HTERT RPE-1 (cell line): ENCODE results near the gene RPS6KA1.
"Not testable (repeated sequence)": the region's sequence is repeated elsewhere in the genome, so short reads cannot be mapped to it uniquely, and the experiment has no call there.

Experiments used
- in situ Hi-C: fragments of 300-500 bp; cut with MboI; formaldehyde crosslinking; loops from 4 replicates; pipeline ENCODE4 v1.14.3; 2020; ENCODE audit warnings: low sequenced_read_pairs

RPS6KA1 gene

DNA sequence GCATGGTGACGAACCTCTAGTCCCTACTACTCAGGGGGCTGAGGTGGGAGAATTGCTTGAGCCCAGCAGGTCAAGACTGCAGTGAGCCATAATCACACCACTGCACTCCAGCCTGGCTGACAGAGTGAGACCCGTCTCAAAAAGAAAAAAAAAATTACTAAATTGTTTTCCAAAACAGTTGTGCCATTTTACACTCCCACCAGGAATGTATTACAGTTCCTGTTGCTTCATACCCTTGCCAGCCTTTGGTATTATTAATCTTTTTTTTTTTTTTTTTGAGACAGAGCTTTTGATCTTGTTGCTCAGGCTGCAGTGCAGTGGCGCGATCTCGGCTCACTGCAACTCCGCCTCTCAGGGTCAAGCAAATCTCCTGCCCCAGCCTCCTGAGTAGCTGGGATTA lies 55.9 kb downstream of the RPS6KA1 start:
- in situ Hi-C loops: no loop called here

DNA sequence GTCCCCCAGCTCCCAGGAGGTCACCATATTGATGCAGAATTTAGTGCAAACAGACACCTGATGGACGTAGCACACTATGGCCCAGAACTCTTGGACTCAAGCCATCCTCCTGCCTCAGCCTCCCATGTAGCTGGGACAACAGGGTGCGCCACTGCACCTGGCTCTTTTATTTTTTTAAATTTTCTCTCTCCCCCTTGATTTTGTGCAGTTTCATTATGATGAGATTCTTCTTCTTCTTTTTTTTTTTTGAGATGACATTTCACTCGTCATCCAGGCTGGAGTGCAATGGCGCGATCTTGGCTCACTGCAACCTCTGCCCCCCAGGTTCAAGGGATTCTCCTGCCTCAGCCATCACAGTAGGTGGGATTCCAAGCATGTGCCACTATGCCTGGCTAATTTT lies 63.8 kb downstream of the RPS6KA1 start:
- in situ Hi-C loops: no loop called here

DNA sequence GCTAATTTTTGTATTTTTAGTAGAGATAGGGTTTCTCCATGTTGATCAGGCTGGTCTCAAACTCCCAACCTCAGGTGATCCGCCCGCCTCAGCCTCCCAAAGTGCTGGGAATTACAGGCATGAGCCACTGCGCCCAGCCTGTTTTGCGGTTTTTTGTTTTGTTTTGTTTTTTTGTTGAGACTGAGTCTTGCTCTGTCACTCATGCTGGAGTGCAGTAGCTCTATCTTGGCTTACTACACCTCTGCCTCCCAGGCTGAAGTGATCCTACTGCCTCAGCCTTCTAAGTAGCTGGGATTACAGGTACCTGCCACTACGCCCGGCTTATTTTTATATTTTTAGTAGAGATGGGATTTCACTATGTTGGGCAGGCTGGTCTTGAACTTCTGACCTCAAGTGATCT lies 65.0 kb downstream of the RPS6KA1 start:
- in situ Hi-C loops: not testable (repeated sequence)

DNA sequence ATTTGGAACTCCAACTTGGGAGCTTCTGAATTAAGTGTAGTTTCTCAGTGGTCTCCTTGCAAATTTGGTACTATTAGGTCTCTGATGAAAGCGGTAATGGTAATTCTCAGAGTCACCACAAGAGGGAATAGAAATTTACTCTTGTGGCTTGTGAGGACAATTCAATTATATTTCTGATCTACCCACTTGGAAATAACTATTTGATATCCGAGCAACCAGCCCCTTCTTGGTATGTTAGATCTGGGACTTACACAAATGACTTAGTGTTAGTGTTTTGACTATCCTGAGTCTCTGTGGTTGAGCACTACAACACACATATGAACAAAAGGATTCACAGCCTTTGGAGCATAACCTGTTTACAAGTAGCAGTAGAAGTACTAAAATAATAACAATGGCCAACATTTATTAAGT lies 68.1 kb downstream of the RPS6KA1 start:
- in situ Hi-C loops: no loop called here

DNA sequence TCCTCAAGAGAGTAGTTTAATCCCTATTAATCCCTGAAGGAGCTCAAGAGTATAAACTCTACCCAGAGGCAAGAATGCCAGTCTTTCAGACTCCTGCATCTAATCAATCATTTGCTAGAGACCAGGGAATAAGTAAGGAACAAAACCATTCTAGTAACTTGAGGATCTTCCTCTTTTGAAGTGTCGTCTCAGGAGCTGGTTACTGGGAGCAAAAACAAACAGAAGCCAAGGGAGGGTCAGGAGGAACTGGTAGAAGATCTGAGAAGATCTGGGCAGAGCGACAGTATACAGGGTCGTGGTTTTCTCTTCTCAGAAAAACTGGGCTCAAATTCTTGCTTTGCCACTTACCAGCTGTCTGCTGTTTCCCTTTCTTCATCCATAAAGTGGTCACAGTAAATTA lies 69.3 kb downstream of the RPS6KA1 start:
- in situ Hi-C loops: no loop called here

DNA sequence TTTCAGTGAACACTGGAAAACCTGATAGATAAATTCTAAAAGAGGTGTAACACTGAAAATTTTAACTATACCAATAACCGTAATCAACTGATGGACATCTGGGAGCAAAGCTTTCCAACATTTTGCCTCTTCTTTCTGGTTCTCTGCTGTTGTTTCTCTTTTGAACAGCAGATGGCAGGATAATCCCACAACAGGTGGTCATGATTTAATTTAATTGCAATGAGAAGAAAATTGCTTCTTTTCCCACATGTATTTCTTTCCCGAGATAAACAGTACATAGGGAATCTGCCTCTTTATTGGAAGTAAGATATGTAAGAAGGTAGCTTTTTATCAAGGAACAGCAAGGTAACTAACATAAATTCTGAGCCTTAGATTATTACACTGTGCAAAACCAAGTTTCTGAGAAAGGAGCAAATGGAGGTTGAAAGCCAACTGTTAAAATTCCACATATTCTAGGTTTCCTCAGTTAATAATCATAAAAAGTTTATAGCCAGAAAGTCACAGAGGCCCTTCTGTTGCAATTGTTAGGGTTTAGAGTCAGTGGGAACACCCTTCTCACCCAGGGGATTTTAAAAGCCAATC lies 72.9 kb downstream of the RPS6KA1 start:
- in situ Hi-C loops: no loop called here

DNA sequence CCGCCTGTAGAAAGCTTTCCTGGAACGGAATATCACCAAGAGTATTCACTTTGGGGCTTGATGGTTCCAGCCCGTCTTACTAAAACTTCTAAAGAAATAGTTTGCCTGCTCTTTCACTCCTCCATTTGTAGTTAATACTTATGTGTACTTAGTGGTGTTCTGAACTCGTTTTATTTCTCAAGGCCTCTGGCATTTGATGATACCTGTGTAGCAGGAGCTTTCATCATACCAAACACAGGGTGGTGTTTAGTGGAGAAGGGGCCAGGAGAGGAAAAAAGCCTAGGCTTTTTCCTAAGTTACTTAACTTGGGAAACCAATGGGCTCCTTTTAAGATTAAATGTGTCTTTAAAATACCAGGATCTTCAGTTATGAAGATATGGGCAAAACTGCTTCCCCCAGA lies 74.3 kb downstream of the RPS6KA1 start:
- in situ Hi-C loops: no loop called here

DNA sequence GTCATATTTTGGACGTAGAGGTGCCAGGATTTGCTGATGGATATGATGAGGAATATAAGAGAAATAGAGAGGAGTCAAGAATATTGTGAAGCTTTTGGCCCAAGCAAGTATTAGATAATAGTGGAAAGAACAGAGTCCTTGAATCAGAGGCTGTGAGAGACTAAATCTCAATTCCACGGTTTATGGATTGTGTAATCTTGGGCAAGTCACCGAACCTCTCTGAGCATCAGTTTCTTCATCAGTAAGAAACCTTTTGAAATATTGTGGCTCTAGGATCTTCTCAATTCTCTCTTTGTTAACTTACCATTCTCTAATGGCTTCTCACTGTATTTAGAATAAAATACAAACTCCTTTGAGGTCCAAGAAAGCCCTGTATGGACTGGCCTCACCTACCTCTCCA lies 77.6 kb downstream of the RPS6KA1 start:
- in situ Hi-C loops: no loop called here

DNA sequence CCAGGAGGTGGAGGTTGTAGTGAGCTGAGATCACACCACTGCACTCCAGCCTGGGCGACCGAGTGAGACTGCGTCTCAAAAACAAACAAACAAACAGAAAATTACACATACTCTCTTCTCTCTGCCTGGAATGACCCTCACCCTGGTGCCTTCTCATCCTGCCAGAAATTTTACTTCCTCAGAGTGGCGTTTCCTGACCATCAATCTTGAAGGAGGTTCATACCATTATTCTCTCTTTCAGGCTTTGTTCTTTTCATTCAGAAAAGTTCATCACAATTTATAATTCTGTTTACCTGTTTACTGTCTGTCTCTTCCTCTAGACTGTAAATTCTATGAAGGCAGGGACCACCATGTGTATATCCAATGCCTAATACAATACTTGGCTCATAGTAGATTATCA lies 79.3 kb downstream of the RPS6KA1 start:
- in situ Hi-C loops: no loop called here

DNA sequence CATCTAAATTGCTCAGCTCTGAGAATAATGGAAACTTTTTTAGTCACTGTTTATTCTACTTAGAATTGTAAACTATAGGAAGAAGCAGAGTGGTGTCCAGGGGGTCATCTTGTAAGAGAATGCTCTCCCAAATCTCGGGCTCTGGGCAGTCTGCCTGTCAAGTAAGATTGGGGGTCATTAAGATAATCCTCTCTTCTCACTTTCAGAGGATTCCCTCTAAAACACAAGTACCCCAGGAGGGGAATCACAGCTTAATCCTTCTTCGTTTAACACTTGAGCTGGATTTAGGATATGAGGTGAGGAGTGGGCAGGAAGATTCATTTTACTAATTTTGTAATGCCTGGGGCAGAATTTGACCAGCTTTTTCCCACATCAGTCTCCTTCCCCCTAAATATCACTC lies 81.2 kb downstream of the RPS6KA1 start:
- in situ Hi-C loops: no loop called here

DNA sequence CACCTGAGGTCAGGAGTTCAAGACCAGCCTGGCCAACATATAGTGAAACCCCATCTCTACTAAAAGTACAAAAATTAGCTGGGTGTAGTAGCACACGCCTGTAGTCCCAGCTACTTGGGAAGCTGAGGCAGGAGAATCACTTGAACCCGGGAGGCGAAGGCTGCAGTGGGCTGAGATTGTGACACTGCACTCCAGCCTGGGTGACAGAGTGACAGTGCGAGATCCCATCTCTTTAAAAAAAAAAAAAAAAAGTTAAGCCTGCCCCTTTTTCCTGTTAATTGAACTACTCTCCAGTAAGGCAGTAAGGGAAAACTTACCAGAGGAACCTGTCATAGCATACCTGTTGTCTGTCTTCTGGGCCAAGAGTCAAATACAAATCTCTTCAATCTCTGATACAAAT lies 83.1 kb downstream of the RPS6KA1 start:
- in situ Hi-C loops: not testable (repeated sequence)

DNA sequence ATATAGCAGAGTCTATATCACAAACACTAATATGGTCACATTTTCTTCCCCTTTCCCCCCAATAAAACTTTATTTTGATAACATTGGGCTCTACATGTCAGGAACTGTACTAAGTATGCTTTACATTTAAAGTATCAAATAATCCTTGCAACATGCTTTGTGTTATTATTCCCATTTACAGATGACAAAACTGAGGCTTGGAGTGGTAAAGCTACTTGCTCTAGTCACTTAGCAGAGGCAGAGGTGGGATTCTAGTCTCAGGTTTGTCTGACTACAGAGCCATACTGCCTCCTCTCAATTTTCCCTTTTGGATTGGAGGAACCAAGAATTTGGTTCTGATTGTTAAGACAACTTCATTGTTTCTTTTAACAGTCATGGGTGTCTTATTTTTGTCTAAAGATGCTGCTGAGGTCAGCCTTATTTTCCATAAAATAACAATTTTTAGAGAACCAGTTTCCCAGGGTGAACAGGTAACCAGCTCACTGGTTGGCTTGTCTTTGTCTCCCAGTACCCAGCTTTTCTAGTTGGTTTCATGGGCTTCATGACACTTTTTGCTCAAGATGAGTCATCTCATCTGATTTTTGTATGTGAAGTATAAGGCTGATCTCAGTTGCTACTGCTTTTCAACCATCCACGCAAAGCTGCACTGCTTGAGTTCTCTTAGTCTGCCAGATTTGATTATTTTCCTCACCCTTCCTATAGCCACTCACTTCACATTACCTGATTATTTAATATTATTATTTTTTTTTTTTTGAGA lies 85.3 kb downstream of the RPS6KA1 start:
- in situ Hi-C loops: no loop called here

DNA sequence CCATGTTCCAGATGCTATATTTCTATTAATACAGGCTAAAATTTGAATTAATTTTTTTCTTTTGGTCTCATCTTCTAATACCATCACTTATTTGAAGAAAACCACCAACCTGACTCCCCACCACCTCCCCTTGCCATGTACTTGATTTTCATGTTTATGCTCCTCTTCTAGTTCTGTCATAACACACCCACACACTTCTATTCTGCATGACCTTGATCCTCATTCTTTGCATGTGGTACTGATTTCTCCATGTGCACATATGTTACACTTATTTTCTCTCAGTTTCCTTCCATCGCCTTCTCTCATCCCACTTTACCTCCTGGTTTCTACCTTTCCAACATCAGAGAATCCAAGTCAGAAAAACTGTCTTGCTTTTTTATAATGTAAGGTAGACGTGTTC lies 87.3 kb downstream of the RPS6KA1 start:
- in situ Hi-C loops: no loop called here

DNA sequence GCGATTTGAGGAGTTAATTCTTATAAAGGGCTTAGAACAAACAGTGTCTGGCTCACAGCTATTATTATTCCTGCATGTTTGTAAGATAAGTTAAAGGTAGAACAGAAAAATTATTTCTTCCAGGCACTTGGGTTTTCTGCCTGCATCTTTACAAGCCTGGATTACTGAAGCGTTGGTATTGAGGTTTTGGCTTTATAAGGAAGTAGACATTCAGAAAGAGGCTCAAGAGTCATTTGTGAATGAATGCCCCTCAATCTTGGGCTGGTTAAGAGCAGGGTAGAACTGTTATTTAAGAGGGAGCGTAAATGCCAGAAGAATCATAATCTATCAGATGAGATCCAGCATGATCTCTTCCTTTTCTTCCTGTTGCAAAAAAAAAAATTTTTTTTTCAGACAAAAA lies 89.0 kb downstream of the RPS6KA1 start:
- in situ Hi-C loops: no loop called here
